Keratinocyte (primary cell): Measurements from ENCODE around the gene PTPN4.

Experiments used
- CTCF ChIP-seq, 3 experiments: IDR thresholded peaks in 1 of 3; conservative IDR thresholded peaks in 1 of 3; optimal IDR thresholded peaks in 1 of 3; 2 replicates in 2 of 3; 3 replicates in 1 of 3; pipeline versions ENCODE3 to v1.5.1; 2011; ENCODE audit warnings: low read length in 3 of 3, mild to moderate bottlenecking in 3 of 3, moderate library complexity in 2 of 3, control low read depth in 1 of 3, inconsistent platforms in 1 of 3; ENCODE audit not compliant: insufficient read depth in 2 of 3; ENCODE audit errors: extremely low read depth in 1 of 3
- EZH2 ChIP-seq: IDR thresholded peaks from one replicate; pipeline ENCODE4 v1.6.1; 2012; ENCODE audit warnings: inconsistent platforms, mild to moderate bottlenecking, low read length, moderate library complexity

- TF ChIP-seq CTCF (optimal IDR thresholded peaks at IDR 0.05 in 1 of 3, IDR thresholded peaks at IDR 0.05 in 1 of 3, conservative IDR thresholded peaks at IDR 0.05 in 1 of 3; ENCODE audit: extremely low read depth in 1 of 3, insufficient read depth in 2 of 3, low read length in 3 of 3) = no peak
- TF ChIP-seq EZH2 = no peak
These were observed 181.7 kb downstream of the PTPN4 start for GRCh38 chr2:119941388-119941787.
